KG1 (cell line): ENCODE measurements around the gene TRIM31.

Source experiments
- DNase-seq: peaks from one replicate; lab custom pipeline; 2025; lab: John Stamatoyannopoulos, UW

TRIM31 gene

DNA sequence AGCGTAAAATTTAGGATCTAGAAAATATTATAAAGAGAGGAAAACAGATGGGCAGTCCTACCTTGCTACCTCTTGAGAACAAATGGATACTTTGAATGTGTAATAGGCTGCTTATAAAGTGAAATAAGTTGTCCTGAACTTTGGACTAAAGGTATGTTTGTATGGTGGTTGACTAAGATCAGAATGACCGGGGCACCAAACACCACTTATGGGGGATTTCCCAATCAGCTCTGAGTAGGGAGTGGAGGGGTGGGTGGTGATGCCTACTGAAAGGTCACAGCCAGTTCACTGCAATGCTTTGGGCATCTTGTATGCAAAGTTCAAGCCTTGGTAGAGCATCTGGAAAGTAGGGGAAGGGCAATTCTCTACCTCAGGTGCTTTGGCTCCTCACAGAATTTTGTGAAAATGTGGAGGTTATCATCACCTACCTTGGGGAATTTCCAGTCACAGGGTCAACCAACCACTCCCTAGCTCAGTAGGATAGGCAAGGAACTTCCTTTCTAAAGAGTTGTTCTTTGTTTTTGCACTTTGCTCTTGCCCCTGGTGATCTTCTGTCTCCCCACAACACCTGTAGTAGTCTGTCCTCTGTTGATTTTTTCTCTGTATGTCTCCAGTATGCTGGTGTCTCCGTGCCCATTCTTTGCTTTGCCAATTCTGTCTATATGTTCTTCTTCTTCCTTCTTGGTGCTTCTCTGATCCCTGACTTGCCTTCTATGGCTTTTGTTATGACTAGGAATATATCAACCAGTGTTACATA is at the start of gene TRIM31:
Gene TRIM31, minus strand, starts transcription at position 88 of the 757 bp plus-strand sequence. CDS start 285 bp downstream, outside the sequence.
- DNase-seq: no peak

DNA sequence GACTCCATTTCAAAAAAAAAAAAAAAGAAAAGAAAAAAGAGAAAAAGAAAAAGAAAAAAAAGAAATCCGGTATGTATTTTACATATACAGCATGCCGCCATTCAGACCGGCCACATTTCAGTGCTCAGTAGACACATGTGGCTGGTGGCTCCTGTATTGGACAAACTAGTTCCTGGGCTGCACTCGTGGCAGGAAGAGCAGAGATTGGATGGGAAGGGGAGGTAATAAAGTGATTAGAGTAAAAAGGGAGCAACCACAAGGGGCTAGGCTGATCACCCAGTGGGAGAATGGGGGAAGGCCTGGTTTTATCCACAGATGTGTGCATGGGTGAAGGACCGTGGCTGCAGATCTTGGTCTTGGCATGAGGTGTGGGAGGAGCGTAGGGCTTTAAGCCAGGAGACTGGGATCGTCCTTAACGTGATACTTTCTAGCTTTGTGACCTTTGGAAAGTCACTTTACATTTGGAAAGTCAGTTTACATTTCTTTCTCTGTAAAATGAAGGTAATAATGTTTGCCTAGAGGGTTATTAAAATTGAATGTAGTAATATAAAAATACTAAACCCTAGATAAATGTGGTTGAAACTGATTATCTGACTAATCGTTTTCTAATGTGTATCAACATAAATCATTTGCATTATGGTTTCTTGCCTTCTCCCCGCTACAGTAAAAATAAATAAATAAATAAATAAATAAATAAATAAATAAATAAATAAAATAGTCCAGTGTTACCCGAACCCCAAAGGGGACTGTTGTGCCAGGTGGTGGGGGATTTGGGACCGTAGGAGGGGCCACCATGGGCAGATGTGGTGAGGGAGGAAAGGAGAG is 49.6 kb upstream of the TRIM31 start:
- no peak for DNase-seq

- DNase-seq: no peak
Measured at GRCh38 chr6:30160785-30161531, 48.1 kb upstream of the TRIM31 start, which contains the start of gene TRIM10. Gene TRIM10 (minus strand): TSS chr6:30161211. CDS start chr6:30160858, 353 bp downstream.

DNA sequence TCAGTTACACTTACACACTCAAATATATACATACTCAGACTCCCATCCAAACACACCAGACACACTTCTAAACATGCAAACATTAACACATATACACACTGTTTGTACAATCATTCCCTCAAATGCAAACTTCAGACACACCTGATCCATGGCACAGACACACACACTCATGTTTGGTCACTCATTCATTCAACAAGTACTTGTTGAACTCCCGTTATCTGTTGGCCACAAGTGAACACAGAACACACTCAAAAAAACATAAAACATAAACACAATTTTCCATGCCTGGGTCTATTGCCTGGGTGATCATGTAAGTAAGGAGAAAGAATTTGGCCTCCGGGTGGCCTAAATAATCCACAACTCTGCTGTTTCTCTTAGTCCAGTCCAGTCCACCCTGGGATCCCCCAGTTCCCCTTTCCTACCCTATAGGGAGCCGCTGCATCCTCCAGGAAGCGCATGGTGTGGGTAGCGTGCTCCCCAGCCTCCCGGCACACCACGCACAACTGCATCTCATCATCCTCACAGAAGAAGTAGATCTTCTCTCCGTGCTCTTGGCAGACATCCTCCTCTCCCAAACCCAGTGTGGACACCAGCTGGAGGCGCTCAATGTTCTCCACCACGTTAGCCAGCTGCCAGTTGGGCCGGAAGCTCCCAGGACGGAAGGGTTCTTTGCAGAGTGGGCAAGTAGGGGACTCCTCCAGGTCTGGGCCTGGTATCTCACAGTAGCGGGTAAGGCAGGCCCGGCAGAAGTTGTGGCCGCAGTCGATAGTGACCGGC is 47.3 kb upstream of the TRIM31 start:
- no peak for DNase-seq

DNA sequence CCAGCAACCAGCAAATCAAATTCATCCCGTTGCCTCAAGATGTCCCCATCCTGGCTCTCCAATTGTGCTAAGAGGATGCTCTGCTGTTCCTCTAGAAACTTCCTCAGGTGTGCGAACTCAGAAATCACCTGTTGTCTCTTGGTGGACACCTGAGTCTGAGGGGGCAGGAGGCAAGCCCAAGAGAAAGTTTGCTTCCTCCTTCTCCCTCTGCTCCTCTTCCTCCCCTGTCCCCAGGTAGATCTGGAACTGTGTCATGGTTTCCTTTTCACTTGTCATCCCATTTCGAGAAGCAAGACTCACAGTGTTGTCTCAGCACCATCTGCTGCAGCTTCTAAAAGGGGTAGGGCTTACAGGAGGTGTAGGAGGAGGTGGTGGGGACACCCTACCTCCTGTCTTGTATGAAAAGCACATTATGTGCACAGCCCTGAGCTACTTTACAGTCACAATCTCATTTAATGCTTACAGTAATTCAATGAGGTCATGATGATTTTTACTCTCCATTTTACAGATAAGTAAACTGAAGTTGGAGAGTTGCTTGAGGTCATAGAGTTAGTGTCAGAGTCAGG is 45.7 kb upstream of the TRIM31 start:
- DNase-seq: no peak

DNA sequence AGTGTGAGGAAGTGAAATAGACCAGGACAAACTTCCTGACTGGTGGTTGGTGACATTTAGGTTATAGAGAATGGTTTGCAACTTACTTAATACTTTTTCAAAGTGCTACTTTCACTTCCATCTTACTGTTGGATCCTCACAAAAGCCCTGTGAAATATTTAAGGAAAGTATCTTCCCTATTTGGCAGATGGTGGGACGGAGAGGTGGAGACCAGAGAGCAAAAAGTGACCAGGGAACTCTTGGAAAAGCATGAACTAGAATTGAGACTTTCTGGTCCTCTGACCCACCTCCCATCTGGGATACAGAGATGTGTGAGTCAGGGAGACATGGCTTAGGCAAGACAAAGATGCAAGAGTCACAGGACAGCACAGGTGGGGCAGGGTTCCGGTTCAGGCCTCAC is 45.1 kb upstream of the TRIM31 start:
- DNase-seq: no peak

- no peak for DNase-seq
Measured at GRCh38 chr6:30157581-30157980, 44.7 kb upstream of the TRIM31 start.

GRCh38 chr6:30156774-30157173 is 43.9 kb upstream of the TRIM31 start:
- no peak for DNase-seq

- no peak for DNase-seq
Measured at GRCh38 chr6:30156262-30156599, 43.3 kb upstream of the TRIM31 start.

GRCh38 chr6:30155520-30156261 is 42.8 kb upstream of the TRIM31 start:
- DNase-seq: no peak

DNA sequence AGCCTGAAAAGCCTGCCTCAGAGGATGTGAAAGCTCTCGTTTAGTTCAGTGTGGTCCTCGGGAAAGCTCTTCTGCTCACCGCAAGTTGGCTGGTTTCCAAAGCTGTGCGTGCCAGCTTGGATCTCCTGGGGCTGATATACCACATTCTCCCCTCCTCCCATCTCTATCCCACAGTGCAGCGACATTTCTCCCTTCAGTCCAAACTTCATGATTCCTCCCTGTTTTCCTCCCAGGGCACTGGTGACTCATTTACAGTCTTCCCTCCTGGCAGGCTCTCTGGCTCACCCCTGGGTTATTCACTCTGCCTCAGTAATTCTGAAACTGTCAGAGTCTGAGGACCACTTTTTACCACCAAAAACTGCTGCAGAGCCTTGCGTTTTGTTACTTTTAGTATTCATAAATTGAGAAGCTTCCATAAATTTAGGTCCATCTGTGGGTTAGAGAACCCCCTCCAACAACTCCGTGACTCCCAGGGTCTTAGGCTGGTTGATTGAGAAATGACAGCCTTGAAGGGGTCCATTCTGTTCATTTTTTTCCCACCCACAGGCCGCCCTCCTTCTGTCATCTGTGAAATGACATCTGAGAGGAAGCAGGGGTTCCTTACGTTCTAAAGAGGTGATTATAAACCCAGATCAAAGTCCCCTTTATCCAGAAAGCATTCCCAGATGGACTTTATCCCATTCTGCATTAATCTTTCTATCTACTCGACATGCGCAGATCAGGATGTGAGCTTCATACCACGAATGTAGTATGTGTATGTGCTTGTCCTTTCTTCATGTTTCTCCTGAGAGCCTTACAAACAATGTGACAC is 42.0 kb upstream of the TRIM31 start:
- DNase-seq: no peak

DNA sequence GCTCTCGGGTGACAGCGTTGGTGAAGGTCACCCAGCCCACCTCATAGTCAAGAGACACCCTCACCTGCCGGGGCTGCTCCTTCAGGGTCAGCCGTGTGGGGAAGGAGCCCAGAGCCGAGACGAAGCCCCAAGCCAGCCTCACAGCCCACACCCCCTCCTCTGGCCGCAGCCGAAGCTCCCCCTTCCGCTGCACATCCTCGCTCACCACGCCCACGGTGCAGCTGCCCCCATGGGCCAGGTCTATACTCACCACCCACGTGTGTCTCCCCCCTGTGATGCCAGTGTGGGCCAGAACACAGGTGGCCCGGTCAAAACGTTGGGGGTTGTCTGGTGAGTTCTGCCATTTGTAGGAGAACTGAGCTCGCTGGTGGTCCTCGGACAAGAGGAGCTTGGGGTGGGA is 41.2 kb upstream of the TRIM31 start:
- DNase-seq: no peak

DNA sequence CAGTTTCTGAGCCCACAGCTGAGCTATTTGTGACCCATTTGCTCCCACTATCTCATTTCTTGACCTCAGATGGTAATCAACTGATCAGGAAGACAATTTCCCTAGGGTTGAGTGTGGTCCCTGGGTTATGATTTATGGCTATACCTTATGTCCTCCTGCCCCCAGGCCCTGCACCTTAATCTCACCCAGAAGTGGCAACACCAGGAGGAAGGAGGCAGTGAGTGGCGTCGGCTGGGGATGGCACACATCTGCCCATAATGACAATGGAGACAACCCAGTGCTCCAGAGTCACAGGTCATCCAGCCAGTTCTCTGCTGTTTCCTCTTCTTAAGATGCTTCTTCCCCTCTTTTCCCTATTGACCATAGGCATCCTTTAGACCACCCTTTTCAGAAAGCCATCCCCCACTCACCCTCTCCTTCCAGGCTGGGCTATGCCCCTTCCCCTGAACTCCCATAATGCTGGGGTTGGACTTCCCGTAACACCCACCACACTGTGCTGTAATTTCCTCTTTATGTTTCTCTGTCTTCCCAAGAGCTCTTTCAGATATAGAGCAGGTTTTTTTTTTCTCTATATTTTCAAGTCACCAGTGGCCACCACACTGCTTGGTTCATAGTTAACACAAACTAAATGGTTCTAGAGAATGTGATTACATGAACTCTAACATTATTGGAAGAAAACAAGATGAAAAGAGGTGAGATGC is 40.2 kb upstream of the TRIM31 start:
- no peak for DNase-seq

GRCh38 chr6:30152016-30152673 is 39.3 kb upstream of the TRIM31 start:
- no peak for DNase-seq

GRCh38 chr6:30151580-30151979 is 38.7 kb upstream of the TRIM31 start:
- no peak for DNase-seq

DNA sequence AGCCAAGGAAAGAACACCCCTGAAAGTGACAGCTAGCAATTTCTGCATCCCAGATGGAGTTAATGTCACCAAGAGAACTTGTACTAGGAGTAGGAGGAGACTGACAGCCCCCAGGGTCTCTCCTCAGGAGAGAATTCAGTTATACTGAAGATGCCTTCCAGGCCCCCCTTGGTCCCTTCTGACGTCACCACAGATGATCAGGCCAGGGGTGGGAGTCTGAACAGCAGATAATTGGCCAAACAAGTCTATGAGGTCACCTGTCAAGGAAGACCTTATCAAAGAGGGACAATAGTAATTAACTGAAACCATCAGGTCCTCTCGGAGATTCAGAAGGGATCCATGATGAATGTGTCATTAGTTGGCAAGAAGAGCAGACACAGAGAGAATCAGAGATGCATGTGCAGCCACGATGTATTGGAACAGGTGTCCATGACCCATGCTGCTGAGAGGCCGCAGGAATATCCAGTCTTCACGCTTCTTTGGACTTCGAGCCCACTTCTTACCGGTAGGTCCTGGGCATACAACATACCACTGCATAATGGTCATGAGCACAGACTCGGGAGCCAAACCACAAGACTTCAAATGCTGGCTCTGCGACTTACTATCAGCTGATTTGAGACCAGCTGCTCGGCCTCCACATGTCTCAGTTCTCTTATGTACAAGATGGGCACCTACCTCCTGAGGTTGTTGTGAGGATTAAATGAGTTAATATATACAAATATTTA is 37.9 kb upstream of the TRIM31 start:
- DNase-seq: no peak

- no peak for DNase-seq
Measured at GRCh38 chr6:30149858-30150550, 37.1 kb upstream of the TRIM31 start.
